Measurements from ENCODE around the gene JOSD1. TPM values are rescaled to one million over a fixed set of nuclear protein-coding genes. Genes with fewer than 3 reads are reported as not detected.

Gene JOSD1
- total and polyA plus RNA-seq, 2 of the 4 experiments (the other 2 are of a cell fraction), result 30.2 to 35.8 TPM

GRCh38 chr22:38657045-38657909 is 43.5 kb downstream of the JOSD1 start:
- Histone ChIP-seq H3K56ac (ENCODE audit: extremely low read depth, insufficient read depth, low read length) (no peak overlapping the region), H3K4me3 (ENCODE audit: insufficient read depth, low read depth, low read length) (peak overlapping the region; percentile 73), H3K18ac (ENCODE audit: low read depth, low read length) (no peak overlapping the region), H3K27me3 (ENCODE audit: control insufficient read depth, insufficient read depth, low read length) (no peaks in the 10 kb centered on the region), H4K5ac (ENCODE audit: low read depth, low read length) (no peak overlapping the region), H2BK20ac (ENCODE audit: low read depth, low read length) (no peak overlapping the region), H3K79me1 (ENCODE audit: low read depth in 1 of 2, low read length in 2 of 2) (peaks cover 11 to 24% of the 10 kb centered on the region in 2 experiments), H3K23ac (ENCODE audit: low read depth, low read length) (peak overlapping the region; percentile 16; the same call in 1 of the 2 replicates), H3K4me2 (ENCODE audit: low read depth, low read length) (peak overlapping the region; percentile 87), H3K27ac (ENCODE audit: insufficient read depth, low read length) (no peak overlapping the region; the same call in 1 of the 2 replicates), H2BK120ac (ENCODE audit: low read depth, low read length) (no peak overlapping the region), H2AFZ (replicated peaks; ENCODE audit: low read length, poor library complexity) (peak overlapping the region; percentile 99), H3K9ac (ENCODE audit: low read depth, low read length) (peak overlapping the region; percentile 98), H4K8ac (ENCODE audit: low read depth in 2 of 2, low read length in 2 of 2) (peak overlapping the region; percentile 83 to 100; a peak in 2 of 4 replicates), H2BK5ac (ENCODE audit: low read depth, low read length, poor library complexity, severe bottlenecking) (no peak overlapping the region), H3K36me3 (ENCODE audit: control insufficient read depth, insufficient read depth, low read length) (no peaks in the 10 kb centered on the region), H2BK15ac (ENCODE audit: low read depth, low read length) (no peak overlapping the region), H4K91ac (ENCODE audit: insufficient read depth, low read depth, low read length) (no peak overlapping the region), H4K20me1 (ENCODE audit: insufficient read depth, low read length) (no peaks in the 10 kb centered on the region; the same call in 1 of the 2 replicates), H3K4me1 (ENCODE audit: control insufficient read depth, insufficient read depth, low read length) (peaks cover 7% of the 10 kb centered on the region), H3K4ac (ENCODE audit: low read depth, low read length) (no peak overlapping the region), H3K14ac (replicated peaks; ENCODE audit: low read depth, low read length) (peak overlapping the region; percentile 69; the same call in 1 of the 2 replicates), H2AK5ac (ENCODE audit: low read depth, low read length) (peak overlapping the region; percentile 20; the same call in 1 of the 2 replicates), H3K9me3 (ENCODE audit: control insufficient read depth, insufficient read depth, low read length) (no peaks in the 10 kb centered on the region), H2AK9ac (replicated peaks; ENCODE audit: low read depth, low read length, poor library complexity) (peak overlapping the region; percentile 22), H3K9me1 (ENCODE audit: insufficient read depth, low read length) (peaks cover 10% of the 10 kb centered on the region; the same call in 1 of the 2 replicates)
- dilution Hi-C loops (cut with HindIII; ENCODE audit: low sequenced_read_pairs, unreplicated experiment) (no loop called here), intact Hi-C loops (cut with micrococcal nuclease) (no loop called here), in situ Hi-C loops (cut with MboI; ENCODE audit: low sequenced_read_pairs) (no loop called here)
- BruUV-seq (replicated peaks), result no TSS peak
- no peak for DNase-seq
- ChIA-PET CTCF (no interaction called here), POLR2A (ENCODE audit: unreplicated experiment) (no interaction called here)
- ATAC-seq (ENCODE audit: low read depth), result no peak
- 17% methylated on average over 1 of the region's 16 CpGs; no CpG with 5 or more reads in 1 of the 2 experiments for WGBS, 2 experiments (ENCODE audit: extremely low coverage in 2 of 2, insufficient read length in 1 of 2)
- TF ChIP-seq MAFK (IDR thresholded peaks at IDR 0.05; ENCODE audit: low read depth, low read length) (no peak), MXI1 (IDR thresholded peaks at IDR 0.05; ENCODE audit: borderline replicate concordance, low read depth, low read length) (peak; percentile 38; the same call in 1 of the 2 replicates)
- TF ChIP-seq, protein P1, sequence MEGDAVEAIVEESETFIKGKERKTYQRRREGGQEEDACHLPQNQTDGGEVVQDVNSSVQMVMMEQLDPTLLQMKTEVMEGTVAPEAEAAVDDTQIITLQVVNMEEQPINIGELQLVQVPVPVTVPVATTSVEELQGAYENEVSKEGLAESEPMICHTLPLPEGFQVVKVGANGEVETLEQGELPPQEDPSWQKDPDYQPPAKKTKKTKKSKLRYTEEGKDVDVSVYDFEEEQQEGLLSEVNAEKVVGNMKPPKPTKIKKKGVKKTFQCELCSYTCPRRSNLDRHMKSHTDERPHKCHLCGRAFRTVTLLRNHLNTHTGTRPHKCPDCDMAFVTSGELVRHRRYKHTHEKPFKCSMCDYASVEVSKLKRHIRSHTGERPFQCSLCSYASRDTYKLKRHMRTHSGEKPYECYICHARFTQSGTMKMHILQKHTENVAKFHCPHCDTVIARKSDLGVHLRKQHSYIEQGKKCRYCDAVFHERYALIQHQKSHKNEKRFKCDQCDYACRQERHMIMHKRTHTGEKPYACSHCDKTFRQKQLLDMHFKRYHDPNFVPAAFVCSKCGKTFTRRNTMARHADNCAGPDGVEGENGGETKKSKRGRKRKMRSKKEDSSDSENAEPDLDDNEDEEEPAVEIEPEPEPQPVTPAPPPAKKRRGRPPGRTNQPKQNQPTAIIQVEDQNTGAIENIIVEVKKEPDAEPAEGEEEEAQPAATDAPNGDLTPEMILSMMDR (conservative IDR thresholded peaks at IDR 0.05; ENCODE audit: low read depth, low read length), result no peak

Data from IMR-90 (cell line).